GM20000 (cell line): ENCODE results near the gene SARDH.

Source experiments
- DNase-seq: peaks from one replicate; pipeline ENCODE4 v3.0.0; 2012; ENCODE audit warnings: low spot score
- CTCF ChIP-seq: IDR thresholded peaks from 2 replicates; pipeline ENCODE4 v1.5.1; 2012; ENCODE audit warnings: mild to moderate bottlenecking, control low read depth; ENCODE audit errors: extremely low read depth, missing control alignments

Gene SARDH

DNA sequence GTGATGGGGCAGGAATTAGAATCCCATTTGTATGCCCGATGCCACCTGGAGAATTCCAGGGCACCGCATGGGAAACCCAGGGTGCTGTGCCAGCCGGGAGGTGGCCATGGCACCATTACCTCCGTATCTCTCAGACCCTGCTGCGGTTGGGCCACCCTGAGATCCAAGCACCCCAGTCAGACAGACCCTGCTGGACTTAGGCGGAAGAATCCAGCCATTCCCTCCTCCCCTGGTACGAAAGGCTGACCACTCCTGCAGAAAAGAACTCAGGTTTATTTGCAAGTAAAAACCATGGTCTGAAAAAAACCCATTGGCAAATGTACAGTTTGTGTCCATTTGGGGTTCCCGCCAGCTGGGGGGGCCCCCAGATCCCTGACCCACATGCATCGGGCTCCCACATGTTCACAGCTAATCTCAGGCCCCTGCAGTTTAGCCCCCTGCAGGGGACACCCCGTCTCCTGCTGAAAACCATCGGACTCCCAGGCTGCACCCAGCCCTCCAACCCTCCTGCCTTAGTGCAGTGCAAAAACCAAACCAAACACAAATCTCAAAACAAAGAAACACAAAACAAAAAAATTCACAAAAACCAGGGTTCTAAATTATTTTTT is 23.6 kb upstream of the SARDH start:
- no peak for DNase-seq
- TF ChIP-seq CTCF = no peak

GRCh38 chr9:133760713-133761290 is 22.6 kb upstream of the SARDH start:
- TF ChIP-seq CTCF = no peak
- DNase-seq = no peak

DNA sequence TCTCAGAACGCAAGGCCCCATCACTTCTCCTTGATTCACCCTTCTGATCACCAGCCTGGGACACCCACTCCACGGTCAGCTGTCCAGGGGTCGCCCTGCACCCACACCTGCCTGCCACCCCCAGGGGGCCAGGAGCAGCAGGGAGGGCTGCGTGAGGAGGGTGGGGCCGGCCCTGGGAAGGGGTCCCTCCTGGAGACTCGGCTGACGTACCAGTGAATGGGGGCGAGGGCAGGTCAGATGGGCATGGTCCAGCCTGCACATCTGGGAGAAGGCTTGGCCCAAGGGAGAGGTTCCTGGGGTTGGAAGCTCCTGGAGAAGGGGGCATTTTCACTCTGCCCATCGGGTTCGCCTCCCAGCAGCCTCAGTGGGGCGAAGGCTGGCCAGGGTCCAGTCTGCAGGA is 21.8 kb upstream of the SARDH start:
- no peak for TF ChIP-seq CTCF
- no peak for DNase-seq

- TF ChIP-seq CTCF = no peak
Measured at GRCh38 chr9:133759146-133759900, 21.2 kb upstream of the SARDH start.

DNA sequence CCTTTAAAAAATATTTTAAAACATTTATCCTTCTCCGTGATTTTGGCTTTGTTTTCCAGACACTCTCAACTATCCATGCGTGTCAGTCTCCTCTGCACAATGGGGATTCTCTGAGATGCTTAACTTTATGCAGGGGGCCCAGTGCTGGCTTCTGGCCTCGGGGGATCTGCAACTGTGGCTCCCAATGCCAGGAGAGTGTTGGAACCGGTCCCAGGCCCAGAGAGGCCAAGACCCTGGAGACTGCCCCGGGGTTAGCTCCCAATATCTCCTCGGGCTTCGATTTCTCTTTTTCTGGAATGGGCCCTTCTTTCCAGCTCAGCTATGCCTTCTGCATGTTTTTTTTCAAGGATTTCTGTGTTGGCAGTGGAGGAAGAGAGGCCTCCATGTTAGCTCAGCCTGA is 20.1 kb upstream of the SARDH start:
- no peak for TF ChIP-seq CTCF
- DNase-seq = no peak

More at GRCh38 chr9:133759146-133759900, 21.2 kb upstream of the SARDH start:
- DNase-seq = no peak

DNA sequence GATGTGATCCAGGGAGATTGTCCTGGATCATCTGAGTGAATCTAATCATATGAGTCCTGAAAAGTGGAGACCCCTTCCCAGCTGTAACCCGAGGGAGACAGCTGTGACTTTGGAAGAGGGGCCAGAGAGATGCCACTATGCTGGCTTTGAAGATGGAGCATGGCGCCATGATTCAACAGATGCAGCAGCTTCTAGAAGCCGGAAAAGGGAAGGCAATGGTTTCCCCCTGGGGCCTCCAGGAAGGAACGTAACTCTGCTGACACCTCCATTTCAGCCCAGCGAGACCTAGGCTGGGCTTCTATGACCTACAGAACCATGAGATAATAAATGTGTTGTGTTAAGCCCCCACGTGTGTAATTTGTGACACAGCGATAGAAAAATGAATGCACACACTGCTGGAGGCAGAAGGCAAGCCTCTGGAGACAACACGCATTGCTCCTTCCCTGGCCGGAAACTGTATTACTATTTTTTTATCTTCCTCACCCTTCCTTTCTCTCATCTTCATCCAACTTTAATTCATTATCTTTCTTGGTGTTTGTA is 16.6 kb upstream of the SARDH start:
- no peak for TF ChIP-seq CTCF
- no peak for DNase-seq

GRCh38 chr9:133754187-133754586 is 16.0 kb upstream of the SARDH start:
- DNase-seq = no peak
- no peak for TF ChIP-seq CTCF
